A172 (cell line): ENCODE measurements around the gene DUOXA1. TPM values are rescaled to one million over a fixed set of nuclear protein-coding genes. Genes with fewer than 3 reads are reported as not detected.
"Not testable (repeated sequence)": the region's sequence is repeated elsewhere in the genome, so short reads cannot be mapped to it uniquely, and the experiment has no call there.

ENCODE experiments used
- DNase-seq: peaks from one replicate; pipeline ENCODE4 v3.0.0-alpha.2; 2015; ENCODE audit warnings: low spot score
- total RNA-seq: library from RNA; depleted of rRNA; stranded (reverse); fragments of >200 nt; shearing (Covaris generic); gene quantifications from 2 replicates; pipeline ENCODE4 v1.2.3, GENCODE V29; 2014; rRNA removed

Gene DUOXA1
- total RNA-seq, 1 experiment from 2014 or later, result not detected

GRCh38 chr15:45089712-45090373, 39.8 kb downstream of the DUOXA1 start:
- peak; percentile 32 for DNase-seq

- peak; percentile 81 for DNase-seq
Observed at GRCh38 chr15:45088801-45089711, 40.6 kb downstream of the DUOXA1 start.

GRCh38 chr15:45087513-45087912, 42.2 kb downstream of the DUOXA1 start:
- no peak for DNase-seq

- DNase-seq, result no peak
Observed at GRCh38 chr15:45084163-45084562, 45.5 kb downstream of the DUOXA1 start.

- no peak for DNase-seq
Observed at GRCh38 chr15:45083223-45083622, 46.5 kb downstream of the DUOXA1 start.

GRCh38 chr15:45082412-45082811, 47.3 kb downstream of the DUOXA1 start:
- not testable (repeated sequence) for DNase-seq

GRCh38 chr15:45080593-45080992, 49.1 kb downstream of the DUOXA1 start:
- not testable (repeated sequence) for DNase-seq

GRCh38 chr15:45079628-45080246, 49.9 kb downstream of the DUOXA1 start:
- not testable (repeated sequence) for DNase-seq

- not testable (repeated sequence) for DNase-seq
Observed at GRCh38 chr15:45079201-45079600, 50.5 kb downstream of the DUOXA1 start.

GRCh38 chr15:45077391-45077790, 52.3 kb downstream of the DUOXA1 start:
- not testable (repeated sequence) for DNase-seq

GRCh38 chr15:45075440-45076320, 54.0 kb downstream of the DUOXA1 start:
- DNase-seq, result not testable (repeated sequence)

- not testable (repeated sequence) for DNase-seq
Observed at GRCh38 chr15:45073602-45074001, 56.1 kb downstream of the DUOXA1 start.

- DNase-seq, result not testable (repeated sequence)
Observed at GRCh38 chr15:45069942-45070360, 59.7 kb downstream of the DUOXA1 start.

Other genes with a start within 250 kb of the DUOXA1 start
- gene TERB2, start 173.2 kb downstream of the DUOXA1 start, total RNA-seq, result not detected in 2 replicates
- 24.0 and 27.6 TPM in 2 replicates for gene SORD, start 106.7 kb downstream of the DUOXA1 start, total RNA-seq
- 0.17 TPM in 1 of 2 replicates, not detected in the other for gene DUOX2, start 15.7 kb downstream of the DUOXA1 start, total RNA-seq
- gene DUOXA2, start 15.6 kb downstream of the DUOXA1 start, total RNA-seq, result not detected in 2 replicates
- not detected in 2 replicates for gene DUOX1, start 115 bp upstream of the DUOXA1 start, total RNA-seq
- gene SHF, start 58.1 kb upstream of the DUOXA1 start, total RNA-seq, result 0.38 TPM in 1 of 2 replicates, not detected in the other
- not detected in 2 replicates for gene SLC28A2, start 122.4 kb upstream of the DUOXA1 start, total RNA-seq
- gene GATM, start 248.7 kb upstream of the DUOXA1 start, total RNA-seq, result 0.67 and 1.9 TPM in 2 replicates